Stimulated activated CD4-positive, alpha-beta T cell treated with anti-CD3 and anti-CD28 coated beads, TNF-alpha, amount 100 ng/mL, for 48 hours (primary cell): ENCODE results near the gene SLC22A17.
"Not testable (repeated sequence)": the region's sequence is repeated elsewhere in the genome, so short reads cannot be mapped to it uniquely, and the experiment has no call there.

ENCODE experiments used
- DNase-seq, 3 donors: peaks; one replicate each; pipeline ENCODE4 v3.0.0-alpha.2; 2020; ENCODE audit warnings: low read depth in 3 of 3

The SLC22A17 gene

GRCh38 chr14:23352506-23353432 is at the start of gene SLC22A17:
Gene SLC22A17, minus strand, starts transcription at chr14:23352887.
- DNase-seq, result peak; percentile 13 to 46 (median 34)

GRCh38 chr14:23401291-23401690 is 48.6 kb upstream of the SLC22A17 start:
- no peak for DNase-seq

GRCh38 chr14:23400496-23401149 is 47.9 kb upstream of the SLC22A17 start:
- DNase-seq, result not testable (repeated sequence)

- DNase-seq, result no peak
Measured at GRCh38 chr14:23399591-23399990, 46.9 kb upstream of the SLC22A17 start.

- DNase-seq, result no peak
Measured at GRCh38 chr14:23399136-23399535, 46.4 kb upstream of the SLC22A17 start.

- no peak for DNase-seq
Measured at GRCh38 chr14:23398348-23398747, 45.7 kb upstream of the SLC22A17 start.

- no peak for DNase-seq
Measured at GRCh38 chr14:23396781-23397407, 44.2 kb upstream of the SLC22A17 start.

- no peak for DNase-seq
Measured at GRCh38 chr14:23396126-23396525, 43.4 kb upstream of the SLC22A17 start.

- DNase-seq, result no peak
Measured at GRCh38 chr14:23392613-23393012, 39.9 kb upstream of the SLC22A17 start.

- DNase-seq, result not testable (repeated sequence)
Measured at GRCh38 chr14:23389871-23390270, 37.2 kb upstream of the SLC22A17 start.

- DNase-seq, result no peak
Measured at GRCh38 chr14:23389396-23389795, 36.7 kb upstream of the SLC22A17 start.

- no peak for DNase-seq
Measured at GRCh38 chr14:23388996-23389395, 36.3 kb upstream of the SLC22A17 start.

- DNase-seq, result no peak
Measured at GRCh38 chr14:23387916-23388882, 35.5 kb upstream of the SLC22A17 start.

GRCh38 chr14:23386999-23387398 is 34.3 kb upstream of the SLC22A17 start:
- DNase-seq, result no peak

GRCh38 chr14:23386266-23386657 is 33.6 kb upstream of the SLC22A17 start:
- DNase-seq, result not testable (repeated sequence)

- no peak for DNase-seq
Measured at GRCh38 chr14:23385642-23386265, 33.1 kb upstream of the SLC22A17 start.

- DNase-seq, result no peak
Measured at GRCh38 chr14:23385244-23385641, 32.6 kb upstream of the SLC22A17 start.

GRCh38 chr14:23384364-23385080 is 31.8 kb upstream of the SLC22A17 start:
- no peak for DNase-seq

GRCh38 chr14:23382731-23383440 is 30.2 kb upstream of the SLC22A17 start:
- no peak for DNase-seq

- DNase-seq, result no peak
Measured at GRCh38 chr14:23382276-23382675, 29.6 kb upstream of the SLC22A17 start.
